ENCODE data around the gene CNMD.

The CNMD gene

GRCh38 chr13:52677823-52678222 is 61.8 kb downstream of the CNMD start:
- no peak for DNase-seq

- DNase-seq: no peak
Observed at GRCh38 chr13:52673465-52673864, 66.2 kb downstream of the CNMD start.

GRCh38 chr13:52670726-52671125 is 68.9 kb downstream of the CNMD start:
- no peak for DNase-seq

- no peak for DNase-seq
Observed at GRCh38 chr13:52669677-52670076, 69.9 kb downstream of the CNMD start.

GRCh38 chr13:52665325-52665724 is 74.3 kb downstream of the CNMD start:
- DNase-seq: no peak

GRCh38 chr13:52664272-52664671 is 75.3 kb downstream of the CNMD start:
- no peak for DNase-seq

- no peak for DNase-seq
Observed at GRCh38 chr13:52659340-52659739, 80.3 kb downstream of the CNMD start.

All from stimulated activated CD4-positive, alpha-beta T cell treated with anti-CD3 and anti-CD28 coated beads, Interleukin-4, amount 100 ng/mL, for 4 hours (primary cell).